GM21447 (cell line): ENCODE results near the gene BCL10.

ENCODE experiments used
- ATAC-seq: cut with Tn5 transposase; IDR thresholded peaks from one replicate; pipeline ENCODE4 v1.9.1; 2021; ENCODE audit not compliant: unreplicated experiment

Gene BCL10

DNA sequence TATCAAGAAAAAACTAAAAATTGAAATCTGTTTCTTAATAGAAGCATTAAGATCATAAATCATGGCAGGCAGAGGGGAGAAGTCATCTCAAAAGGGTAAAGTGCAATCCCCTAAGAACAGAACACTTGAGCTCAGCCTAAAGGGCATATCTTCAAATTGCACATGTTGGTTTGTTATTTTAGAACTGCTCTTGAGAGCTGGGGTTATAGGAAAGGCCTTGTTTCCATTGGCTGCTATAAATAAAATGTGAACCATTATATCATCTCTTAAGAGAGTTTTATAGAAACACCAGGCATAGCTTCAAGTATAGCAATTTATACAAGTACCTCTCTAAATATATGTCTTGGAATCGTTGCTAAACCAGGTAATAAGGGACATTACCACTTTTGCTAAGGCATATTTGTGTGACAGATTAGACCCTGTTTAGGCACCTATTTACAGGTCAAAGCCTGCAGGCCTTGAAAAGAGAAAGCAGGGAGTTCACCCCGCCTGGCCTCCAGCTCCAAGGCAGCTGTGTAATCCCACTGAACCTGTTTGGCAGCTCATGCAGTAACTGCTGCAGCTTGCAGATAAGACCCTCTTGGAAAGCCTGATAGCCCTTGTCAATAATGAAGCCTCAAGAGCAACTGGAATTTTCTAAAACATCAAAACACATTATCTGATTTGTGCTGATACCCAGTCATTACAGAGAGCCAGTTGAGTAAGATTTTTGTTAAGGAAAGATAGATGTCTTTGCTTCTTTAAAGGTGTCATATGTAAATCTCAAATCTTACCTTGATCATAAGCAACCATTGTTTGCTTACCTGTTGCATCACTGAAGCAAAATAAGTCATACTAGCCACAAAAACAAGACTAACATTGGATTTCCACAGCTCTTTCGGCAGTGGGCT is 51.5 kb downstream of the BCL10 start:
- ATAC-seq = no peak

DNA sequence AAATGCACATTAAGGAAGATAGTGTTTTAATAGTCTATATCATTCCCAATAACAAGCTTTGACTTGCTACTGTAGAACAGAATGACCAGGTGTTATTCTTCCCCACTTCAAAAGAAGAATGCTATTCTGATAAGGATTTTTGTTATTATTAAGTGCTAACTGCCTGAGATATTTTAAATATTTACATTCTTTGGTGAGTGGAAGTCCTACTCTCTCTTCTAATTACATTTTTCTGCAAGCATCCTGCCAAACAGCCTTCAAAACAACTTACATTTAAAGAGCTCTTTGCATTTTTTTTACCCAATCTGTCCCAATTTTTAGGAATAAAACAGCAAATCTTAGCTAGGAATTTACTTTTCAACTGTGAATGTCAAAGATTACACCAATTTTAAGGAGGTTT is 52.1 kb downstream of the BCL10 start:
- no peak for ATAC-seq

DNA sequence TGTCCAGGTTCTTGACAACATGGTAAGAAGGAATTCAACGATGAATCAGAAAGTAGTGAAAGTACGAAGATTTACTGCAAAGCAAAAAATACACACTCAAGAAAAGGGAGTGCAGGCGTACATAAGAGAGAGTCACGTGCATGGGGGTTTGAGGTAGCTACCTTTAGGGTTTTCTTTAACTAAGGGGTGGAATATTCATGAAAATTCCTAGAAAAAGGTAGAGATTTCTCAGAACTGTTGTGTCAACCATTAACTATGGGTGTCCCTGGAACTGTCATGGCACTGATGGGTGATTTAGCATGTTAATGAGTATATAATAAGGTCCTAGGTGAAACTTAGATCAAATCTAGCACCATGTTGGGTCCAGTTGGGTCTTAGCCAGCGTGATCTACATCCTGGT is 53.1 kb downstream of the BCL10 start:
- ATAC-seq = no peak

DNA sequence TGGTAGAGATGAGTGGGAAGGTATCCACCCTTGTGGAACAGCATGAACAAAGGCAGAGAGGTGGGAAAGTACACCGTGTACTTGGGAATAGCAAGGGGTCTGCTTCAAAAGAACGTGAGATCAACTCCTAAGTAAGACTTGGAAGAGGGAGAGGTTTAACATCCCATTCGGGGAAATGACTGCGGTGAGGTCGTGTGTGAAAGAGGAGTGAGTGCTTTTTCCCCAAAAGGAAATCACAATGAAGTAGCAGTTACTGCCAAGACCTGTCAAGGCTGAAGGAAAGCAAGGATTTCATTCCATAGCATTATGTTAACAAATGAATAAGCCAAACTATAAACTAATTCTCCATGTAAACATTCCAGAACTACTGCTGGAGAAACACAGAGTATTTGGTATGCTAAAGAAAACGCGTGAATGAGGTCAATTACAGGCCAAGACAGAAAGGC is 55.7 kb downstream of the BCL10 start:
- ATAC-seq = no peak

DNA sequence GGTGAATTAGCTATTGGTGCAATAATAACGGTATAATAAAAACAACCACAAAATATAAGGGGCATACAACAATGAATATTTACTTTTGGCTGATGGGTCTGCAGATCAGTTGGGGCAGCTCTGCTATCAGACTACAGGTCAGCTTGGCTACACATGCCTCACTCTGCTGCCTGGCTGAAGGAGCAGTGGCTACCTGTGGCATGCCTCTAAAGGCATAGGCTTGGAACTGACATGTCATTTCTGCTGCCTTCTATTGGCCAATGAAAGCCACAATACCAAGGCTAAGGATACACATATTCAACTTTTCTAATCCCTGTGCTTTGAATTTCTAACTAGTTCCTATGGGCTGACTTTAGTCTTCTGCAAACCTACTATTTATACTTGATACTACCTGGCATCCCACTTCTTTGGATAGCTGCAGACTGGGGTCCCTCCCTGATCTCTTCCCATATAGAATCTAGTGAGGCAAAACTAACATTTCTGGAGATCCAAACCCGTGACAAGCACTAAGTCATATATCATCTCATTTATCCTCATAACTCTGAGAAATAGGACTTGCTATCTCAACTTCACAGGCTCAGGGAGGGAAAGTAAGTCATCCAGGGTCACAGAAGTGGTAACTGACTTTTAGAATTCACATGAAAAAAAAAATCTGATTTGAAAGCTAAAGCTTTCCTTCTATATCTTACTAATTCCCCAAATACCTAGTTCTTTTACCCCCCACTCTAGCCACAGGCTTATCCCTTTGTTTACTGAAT is 56.4 kb downstream of the BCL10 start:
- no peak for ATAC-seq

DNA sequence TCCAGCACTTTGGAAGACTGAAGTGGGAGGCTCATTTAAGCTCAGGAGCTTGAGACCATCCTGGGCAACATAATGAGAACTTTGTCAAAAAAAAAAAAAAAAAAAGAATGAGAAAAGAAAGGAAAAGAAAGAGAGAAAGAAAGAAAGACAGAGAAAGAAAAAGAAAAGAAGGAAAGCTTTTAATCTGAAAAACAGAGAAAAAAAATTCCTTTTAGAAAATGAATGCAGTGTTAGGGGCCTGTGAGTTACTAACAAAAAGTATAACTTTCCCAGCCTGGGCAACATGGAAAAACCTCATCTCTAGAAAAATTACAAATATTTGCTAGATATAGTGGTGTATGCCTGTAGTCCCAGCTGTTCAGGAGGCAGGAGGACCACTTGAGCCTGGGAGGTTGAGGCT is 59.7 kb downstream of the BCL10 start:
- ATAC-seq = no peak
